ENCODE measurements around the gene VWA5A. TPM values are rescaled to one million over a fixed set of nuclear protein-coding genes. Genes with fewer than 3 reads are reported as not detected.

VWA5A gene
- total and polyA plus RNA-seq, 9 of the 15 experiments (the other 6 are each of a cell fraction or from before 2014, with no cell fraction given), result 4.6 to 19.7 (median 6.9) TPM

GRCh38 chr11:124170801-124171586 is 55.7 kb downstream of the VWA5A start (continued):
- no peak for TF ChIP-seq ZNF639 (CRISPR knock-in tag; conservative IDR thresholded peaks at IDR 0.05 in 1 of 2, IDR thresholded peaks at IDR 0.05 in 1 of 2)
- TF ChIP-seq HDAC1 (IDR thresholded peaks at IDR 0.05), result peak in 1 of 2 experiments; percentile 77; a peak in 2 of 4 replicates
- no peak for TF ChIP-seq ZNF282 (CRISPR knock-in tag; IDR thresholded peaks at IDR 0.05)
- no peak for TF ChIP-seq ELK1 (CRISPR knock-in tag; IDR thresholded peaks at IDR 0.05)
- no peak for TF ChIP-seq ZNF444 (CRISPR knock-in tag; IDR thresholded peaks at IDR 0.05)
- TF ChIP-seq ELF4 (CRISPR knock-in tag; IDR thresholded peaks at IDR 0.05), result no peak
- peak; percentile 33 for TF ChIP-seq PHF20 (IDR thresholded peaks at IDR 0.05; ENCODE audit: partially characterized antibody)
- no peak for TF ChIP-seq CHCHD3 (CRISPR knock-in tag; IDR thresholded peaks at IDR 0.05)
- no peak for TF ChIP-seq ATF2 (CRISPR knock-in tag; IDR thresholded peaks at IDR 0.05)
- no peak for TF ChIP-seq NR2C2 (CRISPR knock-in tag; IDR thresholded peaks at IDR 0.05)
- no peak for TF ChIP-seq NR2C2 (tag; IDR thresholded peaks at IDR 0.05)
- no peak for TF ChIP-seq E2F4 (CRISPR knock-in tag; IDR thresholded peaks at IDR 0.05; ENCODE audit: low read depth)
- TF ChIP-seq MAX (CRISPR knock-in tag; IDR thresholded peaks at IDR 0.05), result peak; percentile 56
- peak in 1 of 2 experiments; percentile 39; a peak in 2 of 4 replicates for TF ChIP-seq CSDE1 (IDR thresholded peaks at IDR 0.05)
- peak in 1 of 2 experiments; percentile 26; a peak in 2 of 4 replicates for TF ChIP-seq RAD21 (CRISPR knock-in tag; conservative IDR thresholded peaks at IDR 0.05 in 1 of 2, IDR thresholded peaks at IDR 0.05 in 1 of 2)
- TF ChIP-seq ZBTB26 (CRISPR knock-in tag; IDR thresholded peaks at IDR 0.05), result no peak
- TF ChIP-seq DMBX1 (CRISPR knock-in tag; IDR thresholded peaks at IDR 0.05; ENCODE audit: borderline replicate concordance), result no peak
- no peak for TF ChIP-seq RFX1 (IDR thresholded peaks at IDR 0.05)
- no peak for TF ChIP-seq TCF7 (IDR thresholded peaks at IDR 0.05; ENCODE audit: borderline replicate concordance)
- TF ChIP-seq NCOA2 (IDR thresholded peaks at IDR 0.05; ENCODE audit: partially characterized antibody in 2 of 2), result no peak
- peak; percentile 48 for TF ChIP-seq MEIS2 (IDR thresholded peaks at IDR 0.05; ENCODE audit: partially characterized antibody)

All from K562 (cell line).